Activated CD8-positive, alpha-beta memory T cell treated with anti-CD3 and anti-CD28 coated beads, Interleukin-2, amount 50 U/mL, for 48 hours (primary cell): ENCODE measurements around the gene SLCO2B1.
"Not testable (repeated sequence)": the region's sequence is repeated elsewhere in the genome, so short reads cannot be mapped to it uniquely, and the experiment has no call there.

Experiments
- DNase-seq: peaks from one replicate; pipeline ENCODE4 v3.0.0-alpha.2; 2020

The SLCO2B1 gene, protein sequence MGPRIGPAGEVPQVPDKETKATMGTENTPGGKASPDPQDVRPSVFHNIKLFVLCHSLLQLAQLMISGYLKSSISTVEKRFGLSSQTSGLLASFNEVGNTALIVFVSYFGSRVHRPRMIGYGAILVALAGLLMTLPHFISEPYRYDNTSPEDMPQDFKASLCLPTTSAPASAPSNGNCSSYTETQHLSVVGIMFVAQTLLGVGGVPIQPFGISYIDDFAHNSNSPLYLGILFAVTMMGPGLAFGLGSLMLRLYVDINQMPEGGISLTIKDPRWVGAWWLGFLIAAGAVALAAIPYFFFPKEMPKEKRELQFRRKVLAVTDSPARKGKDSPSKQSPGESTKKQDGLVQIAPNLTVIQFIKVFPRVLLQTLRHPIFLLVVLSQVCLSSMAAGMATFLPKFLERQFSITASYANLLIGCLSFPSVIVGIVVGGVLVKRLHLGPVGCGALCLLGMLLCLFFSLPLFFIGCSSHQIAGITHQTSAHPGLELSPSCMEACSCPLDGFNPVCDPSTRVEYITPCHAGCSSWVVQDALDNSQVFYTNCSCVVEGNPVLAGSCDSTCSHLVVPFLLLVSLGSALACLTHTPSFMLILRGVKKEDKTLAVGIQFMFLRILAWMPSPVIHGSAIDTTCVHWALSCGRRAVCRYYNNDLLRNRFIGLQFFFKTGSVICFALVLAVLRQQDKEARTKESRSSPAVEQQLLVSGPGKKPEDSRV

DNA sequence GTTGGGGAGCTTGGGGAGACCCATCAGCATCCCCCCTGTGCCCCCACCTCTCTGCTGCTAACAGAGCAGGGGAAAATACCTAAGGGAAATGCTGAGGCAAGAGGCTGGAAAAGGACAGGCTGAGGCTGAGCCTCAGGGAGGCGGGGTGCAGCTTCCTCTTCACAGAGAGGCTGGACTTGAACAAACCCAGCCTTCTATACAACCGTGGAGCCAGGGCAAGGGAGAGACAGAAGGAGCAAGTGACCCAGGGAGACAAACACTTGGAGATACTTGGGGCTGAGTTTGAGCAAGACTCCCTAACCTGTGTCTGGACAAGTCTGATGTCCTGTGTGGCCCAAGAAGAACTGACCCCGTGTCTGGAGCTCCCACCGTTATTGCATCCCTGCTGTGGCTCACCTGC, at the start of gene SLCO2B1:
Gene SLCO2B1, plus strand, starts transcription at position 229 of the 400 bp plus-strand sequence. CDS start 275 bp downstream, outside the sequence.
- no peak for DNase-seq

DNA sequence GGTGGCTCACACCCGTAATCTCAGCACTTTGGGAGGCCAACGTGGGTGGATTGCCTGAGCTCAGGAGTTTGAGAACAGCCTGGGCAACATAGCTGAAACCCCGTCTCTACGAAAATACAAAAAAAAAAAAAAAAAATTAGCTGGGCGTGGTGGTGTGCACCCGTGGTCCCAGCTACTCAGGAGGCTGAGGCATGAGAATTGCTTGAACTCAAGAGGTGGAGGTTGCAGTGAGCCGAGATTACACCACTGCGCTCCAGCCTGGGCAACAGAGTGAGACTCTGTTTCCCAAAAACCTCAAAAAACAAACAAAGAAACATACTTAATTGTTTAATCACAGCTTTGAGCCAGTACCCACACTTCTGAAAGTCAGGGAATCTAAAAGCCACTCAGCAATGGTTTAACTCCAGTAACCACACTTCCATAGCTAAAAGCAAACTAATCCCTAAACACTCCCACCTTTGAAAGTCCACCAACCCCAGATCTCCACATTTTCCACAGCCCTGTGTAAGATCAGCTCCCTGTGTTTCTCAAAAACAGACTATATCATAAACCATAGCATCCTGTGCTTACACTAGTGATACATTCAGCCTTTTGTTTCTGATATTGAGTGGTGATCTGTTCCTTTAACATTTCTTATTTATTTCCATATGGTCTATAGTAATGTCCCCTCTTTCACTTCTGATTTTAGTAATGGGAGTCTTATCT, 49.3 kb upstream of the SLCO2B1 start:
- no peak for DNase-seq

DNA sequence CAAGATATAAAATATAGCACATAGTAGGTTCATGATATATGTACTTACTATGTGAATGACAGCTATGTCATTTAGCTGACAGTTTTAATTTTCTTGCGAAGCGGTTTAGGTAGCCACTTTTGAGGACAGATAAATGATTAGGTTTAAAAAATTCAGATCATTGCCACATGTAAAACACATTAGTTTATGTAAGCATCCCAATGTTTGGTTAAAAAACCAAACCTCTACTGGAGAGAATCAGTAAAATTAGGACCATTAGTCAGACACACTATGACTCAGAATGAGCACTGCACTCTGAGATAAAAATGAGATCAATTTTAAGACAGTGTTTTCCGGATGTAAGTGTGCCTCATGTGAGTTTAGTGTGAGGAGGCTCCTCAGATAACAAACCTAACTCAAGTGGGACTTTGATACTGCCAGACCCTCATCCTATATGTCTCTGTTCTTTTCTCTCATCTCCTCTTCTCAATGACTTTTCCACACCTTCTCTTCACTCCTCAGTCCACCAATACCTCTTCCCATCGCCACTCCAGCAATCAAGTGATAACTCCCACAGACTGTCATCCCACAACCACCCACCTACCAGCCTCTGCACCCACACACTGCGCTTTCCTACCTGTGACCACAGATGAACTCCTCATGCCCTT, 47.4 kb upstream of the SLCO2B1 start:
- DNase-seq: no peak

DNA sequence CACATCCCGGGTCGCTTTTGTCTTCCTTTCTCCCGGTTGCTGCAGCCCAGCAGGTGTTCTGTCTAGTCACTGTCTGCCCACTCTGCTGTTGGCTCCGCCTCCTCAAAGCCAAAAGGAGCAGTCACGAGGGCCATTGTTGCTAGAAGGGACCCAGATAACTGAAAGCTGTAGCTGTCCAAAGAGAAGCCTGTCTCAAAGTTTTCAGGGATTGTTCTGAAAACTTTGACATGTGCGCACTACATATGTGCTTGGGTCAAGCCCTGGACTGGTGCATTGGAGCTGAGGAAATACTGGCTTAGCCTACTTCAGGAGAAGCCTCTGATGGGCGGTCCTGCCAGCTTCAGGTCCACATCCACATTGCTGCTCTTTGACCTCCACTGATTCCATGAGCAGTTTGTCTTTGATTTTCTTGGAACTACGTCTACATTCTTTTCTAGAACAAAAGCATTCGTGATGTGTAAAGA, 45.4 kb upstream of the SLCO2B1 start:
- DNase-seq: no peak

DNA sequence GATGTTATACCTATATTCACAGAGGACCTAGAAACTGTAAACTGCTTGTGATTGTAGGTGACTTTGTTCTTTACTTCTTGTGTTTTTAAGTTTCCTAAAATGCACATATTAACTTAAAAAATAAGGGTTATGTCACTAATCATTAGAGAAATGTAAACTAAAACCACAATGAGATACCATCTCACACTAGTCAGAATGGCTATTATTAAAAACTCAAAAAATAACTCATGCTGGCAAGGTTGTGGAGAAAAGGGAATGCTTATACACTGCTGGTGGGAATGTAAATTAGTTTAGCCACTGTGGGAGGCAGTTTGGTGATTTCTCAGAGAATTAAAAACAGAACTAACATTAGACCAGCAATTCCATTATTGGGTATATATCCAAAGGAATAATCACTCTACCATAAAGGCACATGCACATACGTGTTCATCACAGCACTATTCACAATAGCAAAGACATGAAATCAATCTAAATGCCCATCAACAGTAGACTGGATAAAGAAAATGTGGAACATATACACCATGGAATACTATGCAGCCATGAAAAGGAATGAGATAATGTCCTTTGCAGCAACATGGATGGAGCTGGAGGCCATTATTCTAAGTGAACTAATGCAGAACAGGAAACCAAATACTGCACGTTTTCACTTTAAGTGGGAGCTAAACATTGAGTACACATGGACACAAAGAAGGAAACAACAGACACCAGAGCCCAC, 44.8 kb upstream of the SLCO2B1 start:
- DNase-seq: not testable (repeated sequence)

DNA sequence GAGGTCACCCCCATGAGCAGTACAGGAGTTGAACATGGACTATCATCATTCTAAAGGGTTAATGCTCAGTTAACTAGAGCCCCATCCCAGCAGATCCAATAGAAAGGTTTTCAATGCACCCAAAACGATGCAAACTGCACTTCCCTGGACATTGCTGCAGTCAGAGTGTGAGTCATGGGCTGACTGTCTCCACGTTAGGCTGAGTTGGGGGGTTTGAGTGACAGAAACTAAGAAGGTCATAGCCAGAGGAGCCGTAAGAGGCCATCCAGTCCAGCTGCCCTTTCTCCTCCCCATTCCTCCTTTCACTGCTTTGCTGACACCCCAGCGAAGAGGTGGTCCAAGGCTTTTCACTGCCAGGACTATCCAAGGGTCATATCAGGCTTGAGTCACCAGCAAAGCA, 43.7 kb upstream of the SLCO2B1 start:
- no peak for DNase-seq

DNA sequence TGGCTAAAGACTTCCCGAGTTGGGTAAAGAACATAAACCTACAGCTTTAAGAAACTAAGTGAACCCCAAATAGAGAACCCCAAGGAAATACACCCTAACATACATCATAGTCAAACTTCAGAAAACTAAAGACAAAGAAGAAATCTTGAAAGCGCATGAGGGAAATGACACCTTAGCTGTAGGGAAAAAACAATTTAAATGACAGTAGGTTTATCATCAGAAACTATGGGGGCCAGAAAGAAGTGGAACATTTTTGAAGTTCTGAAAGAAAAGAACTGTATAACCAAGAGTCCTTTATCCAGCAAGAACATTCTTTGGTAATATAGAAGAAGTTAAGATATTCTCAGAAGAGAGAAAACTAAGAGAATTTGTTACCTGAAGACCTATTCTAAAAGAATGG, 38.7 kb upstream of the SLCO2B1 start:
- no peak for DNase-seq

DNA sequence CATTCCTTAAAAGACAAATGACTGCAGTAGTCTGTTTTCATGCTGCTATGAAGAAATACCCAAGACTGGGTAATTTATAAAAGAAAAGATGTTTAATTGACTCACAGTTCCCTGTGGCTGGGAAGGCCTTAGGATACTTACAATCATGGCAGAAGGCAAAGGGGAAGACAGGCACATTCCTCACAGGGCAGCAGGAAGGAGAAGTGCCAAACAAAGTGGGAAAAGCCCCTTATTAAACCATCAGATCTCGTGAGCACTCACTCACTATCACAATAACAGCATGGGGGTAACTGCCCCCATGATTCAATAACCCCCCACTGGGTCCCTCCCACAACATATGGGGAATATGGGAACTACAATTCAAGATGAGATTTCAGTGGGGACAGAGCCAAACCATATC, 37.9 kb upstream of the SLCO2B1 start:
- DNase-seq: no peak

DNA sequence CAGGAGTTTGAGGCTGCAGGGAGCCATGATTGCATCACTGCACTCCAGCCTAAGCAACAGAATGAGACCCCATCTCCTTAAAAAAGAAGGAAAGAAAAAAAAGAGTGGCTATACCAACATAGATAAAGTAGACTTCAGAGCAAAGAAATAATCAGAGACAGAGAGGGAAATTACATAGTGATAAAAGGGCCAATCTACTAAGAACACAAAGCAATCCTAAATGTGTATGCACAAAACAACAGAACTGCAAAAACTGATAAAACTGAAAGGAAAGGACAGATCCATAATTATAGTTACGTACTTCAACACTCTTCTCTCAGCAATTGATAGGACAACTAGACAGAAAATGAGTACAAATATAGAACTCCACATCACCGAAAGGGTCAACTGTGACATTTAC, 36.4 kb upstream of the SLCO2B1 start:
- no peak for DNase-seq

DNA sequence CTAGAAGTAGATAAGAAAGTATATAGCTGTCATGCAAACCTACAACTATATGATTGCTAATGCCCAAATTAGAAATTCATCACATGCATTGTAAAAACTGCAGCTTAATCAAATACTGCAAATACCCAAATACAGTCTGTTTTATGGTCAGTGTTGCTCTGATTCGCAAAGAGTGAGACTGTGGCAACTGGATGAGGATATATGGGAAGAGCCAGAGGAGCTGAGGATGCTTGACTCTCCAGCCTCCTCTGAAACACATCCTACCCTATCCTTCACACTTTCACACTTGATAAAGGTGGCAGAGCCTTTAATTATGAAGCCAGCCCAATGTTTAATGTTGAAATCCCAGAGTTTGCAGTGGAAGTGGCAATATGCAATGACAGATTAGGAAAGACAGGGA, 32.3 kb upstream of the SLCO2B1 start:
- no peak for DNase-seq

DNA sequence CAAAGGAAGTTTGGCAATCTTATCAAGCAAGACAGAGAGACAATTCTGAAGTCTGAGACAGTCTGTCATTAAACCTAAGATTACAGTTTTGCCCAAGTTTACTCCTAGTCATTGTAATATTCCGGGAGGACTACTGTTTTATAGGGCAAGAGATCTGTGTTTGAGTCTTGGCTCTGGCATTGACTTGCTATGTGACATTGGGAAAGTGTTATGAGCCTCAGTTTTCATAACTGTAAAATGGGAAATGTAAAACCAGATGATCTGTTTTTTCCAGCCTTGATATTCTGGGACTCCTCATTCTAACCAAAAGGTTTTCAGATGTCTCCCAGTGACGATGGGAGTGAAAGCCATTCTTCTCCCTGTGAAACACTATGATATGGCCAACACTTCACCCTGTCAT, 24.3 kb upstream of the SLCO2B1 start:
- no peak for DNase-seq

DNA sequence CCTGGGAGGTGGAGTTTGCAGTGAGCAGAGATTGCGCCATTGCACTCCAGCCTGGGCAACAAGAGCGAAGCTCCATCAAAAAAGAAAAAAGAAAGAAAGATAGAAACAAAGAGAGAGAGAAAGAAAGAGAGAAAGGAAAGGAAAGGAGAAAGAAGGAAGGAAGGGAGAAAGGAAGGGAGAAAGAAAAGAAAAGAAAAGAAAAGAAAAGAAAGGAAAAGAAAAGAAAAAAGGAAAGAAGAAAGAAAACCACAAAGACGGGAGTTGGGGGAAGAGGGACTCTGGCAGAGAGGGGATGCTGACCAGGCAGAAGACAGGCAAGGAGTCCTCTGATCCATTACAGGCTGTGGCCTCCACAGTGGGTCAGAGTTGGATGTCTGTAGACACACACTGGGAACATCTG, 18.8 kb upstream of the SLCO2B1 start:
- DNase-seq: no peak

DNA sequence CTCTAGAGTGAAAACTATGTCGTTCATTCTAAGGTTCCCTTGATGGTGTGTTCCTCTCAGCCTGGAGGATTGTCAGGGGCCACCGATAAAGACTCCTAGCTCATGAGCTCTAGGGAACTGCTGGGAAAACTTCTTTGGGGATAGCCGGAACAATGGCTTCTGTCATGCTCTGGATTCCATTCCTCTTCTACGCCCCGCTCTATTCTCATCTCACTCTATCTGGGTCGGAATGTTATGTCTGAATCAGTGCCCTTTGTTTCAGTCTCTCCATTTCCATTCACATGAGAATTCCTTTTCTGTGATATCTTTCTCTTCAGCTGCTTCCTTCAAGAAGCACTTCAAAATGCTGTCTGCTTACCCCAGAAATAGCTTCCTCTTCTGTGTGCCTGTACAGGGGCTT, 16.9 kb upstream of the SLCO2B1 start:
- no peak for DNase-seq

DNA sequence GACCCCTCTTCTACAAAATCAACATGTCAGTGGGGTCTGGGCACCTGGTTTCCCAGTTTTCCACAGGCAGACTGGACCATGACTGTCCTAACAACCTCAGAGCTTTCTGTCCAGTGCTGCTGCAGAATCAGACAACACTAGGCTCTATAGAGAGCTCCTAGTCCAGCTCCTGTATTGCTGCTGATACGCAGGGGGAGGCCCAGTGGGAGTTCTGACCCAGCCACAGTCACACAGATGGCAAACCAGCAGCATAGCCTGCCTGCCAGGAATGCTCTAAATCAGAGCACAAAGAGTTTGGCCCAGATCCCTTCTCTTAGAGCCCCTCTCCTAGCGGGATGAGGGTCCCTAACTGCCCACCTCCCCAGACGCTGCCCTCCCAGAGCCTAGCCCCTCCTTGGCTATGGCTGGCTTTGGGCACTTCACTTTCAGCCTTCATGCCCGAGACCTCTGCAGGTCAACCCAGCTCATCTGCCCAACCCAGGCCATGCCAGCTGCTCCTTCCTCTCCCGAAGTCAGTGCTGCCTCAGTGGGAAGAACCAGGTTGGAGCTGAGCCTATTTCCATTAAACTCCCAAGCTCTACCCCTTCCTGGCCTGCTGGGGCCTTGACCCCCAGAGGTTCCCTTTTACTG, 15.8 kb upstream of the SLCO2B1 start:
- DNase-seq: no peak

DNA sequence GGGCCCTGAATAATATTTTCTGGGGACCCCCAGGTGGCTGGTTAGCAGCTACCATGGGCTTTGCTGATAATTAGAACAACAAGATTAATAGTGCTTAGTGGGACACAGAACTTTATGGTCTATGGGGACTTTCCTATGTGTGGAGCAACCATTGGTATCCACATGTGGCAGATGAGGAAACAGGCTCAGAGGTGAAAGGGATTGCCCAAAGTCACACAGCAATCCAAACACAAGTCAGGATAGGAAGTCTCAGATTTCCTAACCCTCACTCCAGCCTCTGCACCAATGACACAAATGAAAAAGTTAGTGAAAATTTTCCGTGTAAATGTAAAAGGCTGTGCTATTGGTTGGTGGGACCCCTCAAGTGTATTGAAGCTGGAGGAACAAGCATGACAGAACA, 15.3 kb upstream of the SLCO2B1 start:
- DNase-seq: no peak

DNA sequence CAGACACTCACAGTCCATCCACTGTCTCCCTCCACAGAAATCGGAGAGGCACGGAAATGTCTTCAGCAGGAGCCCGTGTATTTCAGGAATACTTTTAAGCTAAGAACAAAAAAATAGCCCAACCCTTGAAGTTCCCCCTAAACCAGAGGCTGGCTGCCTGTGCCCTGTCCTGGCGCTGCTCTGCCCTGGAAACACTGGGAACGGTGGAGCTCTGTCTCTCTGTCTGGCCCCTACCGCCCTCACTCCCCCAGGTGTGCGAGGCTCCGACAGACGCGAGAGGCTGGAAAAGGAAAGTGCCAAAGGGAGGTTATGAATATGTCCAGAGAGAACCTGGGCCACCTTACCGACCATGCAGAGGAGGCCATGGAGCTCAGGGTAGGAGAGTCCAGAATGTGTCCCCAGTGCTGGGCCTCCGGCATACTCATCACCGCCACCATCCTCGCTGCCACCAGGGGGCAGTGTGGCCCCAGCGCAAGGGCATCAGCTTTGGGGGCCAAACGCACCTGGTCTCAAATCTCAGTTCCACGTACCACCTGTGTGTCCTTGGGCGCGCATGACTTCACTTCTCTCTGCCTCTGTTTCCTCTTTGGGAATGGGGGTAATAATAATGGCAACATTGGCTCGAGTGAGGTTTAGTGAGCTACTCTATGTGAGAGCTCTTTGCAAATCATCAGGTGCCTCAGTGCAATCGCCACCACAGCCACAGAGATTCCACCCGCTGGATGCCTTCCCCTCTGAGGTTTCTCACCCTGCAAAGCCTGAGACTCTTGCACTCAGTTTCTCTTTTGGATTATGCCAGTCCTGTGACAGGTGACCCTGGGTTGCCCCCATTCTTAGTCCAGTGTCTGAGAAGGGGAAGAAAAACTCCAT, 10.4 kb upstream of the SLCO2B1 start:
- peak; percentile 95 for DNase-seq

DNA sequence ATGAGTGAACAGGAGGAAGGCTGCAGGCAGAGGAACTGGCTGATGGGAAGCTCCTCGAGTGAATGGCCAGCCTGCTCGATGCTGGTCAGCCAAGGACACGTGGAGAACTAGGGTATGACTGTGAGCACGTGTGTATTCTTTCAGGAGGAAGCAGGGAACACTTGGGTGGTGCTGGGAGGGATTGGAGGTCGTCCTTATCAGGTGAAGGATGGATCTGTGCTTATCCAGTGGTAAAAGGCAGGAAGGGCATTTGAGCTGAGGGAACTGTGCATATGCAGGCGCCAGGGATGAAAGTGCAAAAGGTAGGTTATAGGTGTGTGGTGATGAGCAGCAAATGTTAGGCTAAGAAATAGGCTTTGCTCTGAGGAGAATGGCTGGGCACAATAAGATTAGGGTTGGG, 9.7 kb upstream of the SLCO2B1 start:
- DNase-seq: no peak

DNA sequence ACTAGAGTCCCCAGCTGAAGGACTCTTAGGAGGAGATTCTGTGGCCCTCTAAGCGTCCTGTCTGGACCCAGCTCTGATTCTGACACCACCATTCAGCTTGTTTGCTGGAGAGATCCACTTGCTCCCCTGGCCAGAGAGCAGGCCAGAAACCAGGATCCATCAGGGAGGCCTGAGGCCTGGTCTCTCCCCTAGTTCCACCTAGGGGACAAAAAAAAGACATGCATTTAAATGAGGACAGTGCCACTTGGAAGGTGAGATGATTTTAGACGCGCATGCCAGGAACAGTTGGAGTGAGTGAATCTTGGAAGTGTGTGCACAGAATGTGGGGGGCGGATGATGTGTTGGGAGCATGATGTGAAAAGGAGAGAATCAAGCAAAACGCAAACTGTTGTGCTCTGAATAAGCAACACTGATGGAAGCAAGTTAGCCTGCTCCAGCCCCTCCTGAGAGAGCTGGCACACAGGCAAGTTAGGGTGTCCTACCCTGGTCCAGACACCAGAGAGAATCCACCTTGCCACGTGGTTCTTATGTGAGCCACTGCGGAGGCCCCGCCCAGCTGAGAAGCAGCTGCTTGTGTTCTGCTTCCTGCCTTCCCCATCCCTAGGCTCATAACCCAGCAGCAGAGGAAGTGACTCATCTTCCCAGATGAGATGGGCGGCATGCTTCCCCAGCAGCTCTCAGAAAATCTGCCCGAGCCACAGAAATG, 8.0 kb upstream of the SLCO2B1 start:
- DNase-seq: peak; percentile 80

DNA sequence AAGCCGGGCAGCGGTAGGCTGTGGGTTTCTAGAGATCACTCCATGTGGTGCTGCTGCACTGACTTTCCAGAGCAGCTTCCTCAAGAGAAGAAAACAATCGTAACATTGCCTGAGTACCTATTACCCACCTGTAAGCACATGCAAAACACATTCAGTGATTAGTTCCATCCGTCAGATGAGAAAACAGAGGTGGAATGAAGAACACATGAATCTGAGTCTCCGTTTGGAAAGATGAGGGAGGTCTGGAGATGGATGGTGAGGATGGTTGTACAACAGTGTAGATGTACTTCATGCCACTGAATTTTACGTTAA, 7.5 kb upstream of the SLCO2B1 start:
- DNase-seq: no peak

DNA sequence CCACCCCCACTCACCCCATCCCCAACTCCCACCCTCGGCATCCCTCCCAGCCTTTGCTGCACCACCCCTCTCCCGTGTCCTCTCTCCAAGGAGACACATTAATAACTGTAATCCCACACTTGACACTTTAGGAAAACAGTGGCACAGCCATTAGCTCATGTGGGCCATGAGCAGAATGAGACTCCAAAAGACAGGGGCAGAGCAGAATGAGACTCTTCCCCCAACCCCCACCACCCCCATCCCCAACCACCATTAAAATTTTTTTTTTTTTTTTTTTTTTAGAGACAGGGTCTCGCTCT, 6.2 kb upstream of the SLCO2B1 start:
- DNase-seq: no peak
